ENCODE data around the gene MAPKBP1.
"Not testable (repeated sequence)": the region's sequence is repeated elsewhere in the genome, so short reads cannot be mapped to it uniquely, and the experiment has no call there.

The MAPKBP1 gene

DNA sequence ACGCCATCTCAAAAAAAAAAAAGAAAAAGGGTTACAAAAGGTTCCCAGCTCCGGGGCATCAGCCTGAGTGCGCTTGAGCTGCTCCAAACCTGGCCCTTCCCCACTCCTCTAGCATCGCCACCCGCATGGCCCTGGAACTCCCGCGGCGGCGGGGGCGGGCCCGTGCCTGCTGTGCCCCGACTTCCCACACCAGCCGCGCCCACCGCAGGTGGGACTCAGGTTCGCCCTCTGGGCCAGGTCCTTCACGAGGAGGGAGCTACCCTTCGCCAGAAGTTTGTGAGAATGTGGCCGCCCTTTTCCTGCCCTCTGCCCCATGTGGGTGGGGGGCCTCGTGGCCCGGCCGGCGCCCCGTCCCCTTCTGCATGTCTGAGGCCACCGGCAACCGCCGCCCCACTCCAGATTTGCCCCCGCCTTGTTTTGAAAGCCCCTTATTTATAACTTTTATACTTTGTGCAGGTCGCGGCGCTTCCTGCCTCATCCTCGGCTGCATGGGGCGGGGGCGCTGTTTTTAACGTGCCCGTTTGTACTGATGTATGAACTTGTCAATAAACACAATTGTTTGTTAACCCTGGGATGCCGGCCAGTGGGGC, 53.1 kb downstream of the MAPKBP1 start:
- DNase-seq, result peak in 1 of 2 experiments; percentile 6

DNA sequence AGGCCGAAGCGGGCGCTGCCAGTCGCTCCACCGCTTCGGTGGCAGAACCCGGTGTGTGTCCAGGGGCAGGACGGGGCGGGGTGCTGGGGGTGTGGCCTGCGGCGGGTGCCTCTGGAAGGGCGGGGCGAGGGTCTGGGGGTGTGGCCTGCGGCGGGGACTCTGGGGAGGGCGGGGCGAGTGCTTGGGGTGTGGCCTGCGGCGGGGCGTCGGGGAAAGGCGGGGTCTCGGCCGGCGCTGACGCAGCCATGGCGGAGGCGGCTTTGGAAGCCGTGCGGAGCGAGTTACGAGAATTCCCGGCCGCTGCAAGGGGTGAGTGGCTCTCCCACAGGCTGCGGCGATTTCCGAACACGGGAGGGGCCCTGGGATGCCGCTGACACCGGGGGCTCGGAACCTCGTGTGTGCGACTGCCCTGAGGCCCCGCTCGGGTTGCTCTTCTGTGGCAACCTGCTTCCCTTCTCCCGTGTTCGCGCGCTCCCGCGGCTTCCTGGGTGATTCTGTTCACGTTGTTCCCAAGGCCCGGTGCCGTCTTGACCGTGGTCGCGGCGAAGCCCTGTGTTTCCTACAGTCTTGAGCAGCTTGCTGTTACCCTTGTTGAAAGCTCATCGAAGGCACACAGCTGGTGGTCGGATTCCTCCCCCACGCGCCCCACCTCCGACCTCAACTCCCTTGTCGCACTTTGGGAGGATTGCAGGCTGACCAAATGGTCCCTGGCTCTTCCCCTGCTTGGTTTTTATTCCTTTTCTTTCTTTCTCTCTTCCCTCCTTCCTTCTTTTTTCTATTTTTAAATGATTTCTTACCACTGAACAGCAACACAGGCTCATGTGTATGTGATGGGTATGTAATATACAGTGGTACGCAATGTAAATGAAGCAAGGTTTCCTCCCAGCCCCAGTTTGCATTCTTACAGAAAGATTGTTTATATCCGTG, 53.9 kb downstream of the MAPKBP1 start, which contains the start of gene JMJD7:
JMJD7 (plus strand) TSS at position 213 of the 927 bp plus-strand sequence; CDS start at position 246, 33 bp downstream.
- DNase-seq, result peak; percentile 77 to 89

DNA sequence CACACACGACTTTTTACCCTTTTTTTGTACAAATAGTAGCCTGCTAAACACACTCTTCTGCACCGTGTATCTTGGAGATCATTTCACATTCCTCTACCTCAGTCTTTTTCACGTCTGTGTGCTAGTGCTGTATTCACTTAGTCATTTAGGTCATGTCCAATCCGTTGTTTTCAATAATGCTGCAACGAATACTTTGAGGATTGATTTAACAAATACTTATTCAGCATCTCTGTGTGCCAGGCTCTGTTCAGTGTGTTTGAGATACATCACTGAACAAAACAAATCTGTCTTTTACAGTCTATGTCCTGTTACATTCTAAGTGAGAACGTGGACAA, 54.5 kb downstream of the MAPKBP1 start:
- no peak for DNase-seq

GRCh38 chr15:41829959-41830646, 55.8 kb downstream of the MAPKBP1 start:
- no peak for DNase-seq

GRCh38 chr15:41831291-41831690, 57.0 kb downstream of the MAPKBP1 start:
- not testable (repeated sequence) for DNase-seq

- DNase-seq, result no peak
These were observed 57.9 kb downstream of the MAPKBP1 start for GRCh38 chr15:41832208-41832607.

GRCh38 chr15:41832875-41833274, 58.6 kb downstream of the MAPKBP1 start:
- DNase-seq, result no peak

GRCh38 chr15:41834096-41834495, 59.8 kb downstream of the MAPKBP1 start:
- no peak for DNase-seq

- DNase-seq, result no peak
These were observed 61.8 kb downstream of the MAPKBP1 start for GRCh38 chr15:41836073-41836472.

- DNase-seq, result no peak
These were observed 62.6 kb downstream of the MAPKBP1 start for GRCh38 chr15:41836713-41837454.

GRCh38 chr15:41838400-41838897, 64.2 kb downstream of the MAPKBP1 start, which contains the start of gene PLA2G4B:
PLA2G4B (plus strand) TSS chr15:41838847; CDS start chr15:41838914, 67 bp downstream.
- DNase-seq, result peak in 1 of 2 experiments; percentile 14

DNA sequence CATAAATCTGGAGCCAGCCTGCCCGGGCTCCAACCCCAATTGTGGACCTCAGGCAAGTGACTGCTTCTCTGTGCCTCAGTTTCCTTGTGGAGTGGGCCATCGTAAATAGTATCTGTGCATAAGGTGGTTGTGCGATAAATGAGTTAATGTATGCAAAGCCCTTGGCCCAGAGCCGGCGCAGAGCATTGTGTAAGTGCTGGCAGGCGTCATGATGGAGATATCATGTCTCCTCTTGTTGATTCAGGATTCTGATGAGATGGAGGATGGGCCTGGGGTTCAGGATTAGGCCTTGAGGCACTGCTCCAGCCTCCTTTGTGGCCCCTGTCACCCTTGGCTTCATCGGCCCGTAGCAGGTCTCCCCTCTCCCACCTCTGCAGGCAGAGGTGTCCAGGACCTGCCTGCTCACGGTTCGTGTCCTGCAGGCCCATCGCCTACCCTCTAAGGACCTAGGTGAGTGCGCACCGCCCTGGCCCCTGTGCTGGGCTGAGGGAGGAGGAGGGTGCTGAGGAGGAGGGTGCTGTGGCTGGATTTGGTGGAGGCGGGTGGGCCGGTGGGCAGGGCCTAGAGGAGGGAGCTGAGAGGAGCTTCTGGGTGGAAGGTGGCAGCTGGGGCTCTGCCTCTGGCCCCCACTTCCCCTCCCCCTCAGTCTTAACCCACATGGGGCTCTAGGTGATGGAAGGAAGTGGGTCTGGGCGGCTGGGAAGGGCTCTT, 65.7 kb downstream of the MAPKBP1 start:
- DNase-seq, result no peak

DNA sequence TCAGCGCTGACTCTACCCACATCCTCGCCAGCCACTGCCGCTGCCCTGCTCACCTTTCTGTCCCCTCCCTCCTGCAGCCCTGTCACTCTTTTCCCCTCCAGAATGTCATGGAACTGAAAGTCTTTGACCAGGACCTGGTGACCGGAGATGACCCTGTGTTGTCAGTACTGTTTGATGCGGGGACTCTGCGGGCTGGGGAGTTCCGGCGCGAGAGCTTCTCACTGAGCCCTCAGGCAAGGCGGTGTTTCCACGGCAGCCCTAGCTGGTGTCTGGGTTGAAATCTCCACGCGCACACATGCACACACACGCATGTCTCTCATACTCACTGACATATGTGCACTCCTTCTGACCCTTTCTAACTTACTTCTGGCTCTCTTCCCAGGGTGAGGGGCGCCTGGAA, 66.4 kb downstream of the MAPKBP1 start:
- DNase-seq, result no peak

DNA sequence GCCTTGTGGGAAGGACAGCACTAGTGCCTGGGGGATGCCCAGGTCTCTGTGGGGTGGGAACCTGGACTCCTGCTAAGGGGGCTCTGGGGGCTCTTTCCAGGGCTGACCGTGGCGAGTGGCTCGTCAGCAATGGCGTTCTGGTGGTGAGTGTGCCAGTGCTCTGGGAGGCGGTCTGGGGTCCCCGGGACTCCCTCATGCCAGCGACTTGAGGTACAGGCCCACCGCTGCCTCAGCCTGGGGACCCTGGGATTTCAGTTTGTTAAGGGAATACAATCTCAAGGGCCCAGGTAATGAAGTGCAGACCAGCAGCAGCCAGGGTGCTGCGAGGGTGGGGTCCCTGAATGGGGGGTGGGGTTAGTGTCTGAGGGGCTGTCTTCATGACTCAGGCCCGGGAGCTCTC, 66.8 kb downstream of the MAPKBP1 start:
- DNase-seq, result no peak

GRCh38 chr15:41842229-41842628, 67.9 kb downstream of the MAPKBP1 start:
- DNase-seq, result no peak

GRCh38 chr15:41843571-41843970, 69.3 kb downstream of the MAPKBP1 start:
- no peak for DNase-seq

GRCh38 chr15:41844814-41845213, 70.5 kb downstream of the MAPKBP1 start:
- no peak for DNase-seq

- DNase-seq, result no peak
These were observed 72.9 kb downstream of the MAPKBP1 start for GRCh38 chr15:41847206-41847605.

DNA sequence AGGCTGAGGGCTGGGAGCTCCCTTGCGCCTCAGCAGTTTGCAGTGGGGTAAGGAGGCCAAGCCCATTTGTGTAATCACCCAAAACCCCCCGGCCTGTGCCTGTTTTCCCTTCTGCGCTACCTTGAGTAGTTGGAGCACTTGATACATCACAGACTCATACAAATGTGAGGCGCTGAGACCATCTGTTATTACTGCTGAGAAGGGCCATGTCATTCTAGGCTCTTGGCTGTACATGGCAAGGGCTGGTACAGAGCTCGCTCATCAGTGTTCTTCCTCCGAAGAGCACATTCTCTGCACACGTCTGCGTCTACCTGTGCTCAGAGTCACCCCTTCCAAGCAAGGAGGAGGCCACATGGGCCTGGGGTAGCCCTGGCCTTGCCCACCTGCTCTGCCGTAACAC, 73.7 kb downstream of the MAPKBP1 start:
- no peak for DNase-seq

GRCh38 chr15:41848631-41849030, 74.3 kb downstream of the MAPKBP1 start:
- no peak for DNase-seq

GRCh38 chr15:41849204-41849603, 74.9 kb downstream of the MAPKBP1 start:
- no peak for DNase-seq

- no peak for DNase-seq
These were observed 75.6 kb downstream of the MAPKBP1 start for GRCh38 chr15:41849861-41850260.

Data from NCI-H2081 (cell line).